Cardiac muscle cell (in vitro differentiated cells and primary cell): ENCODE results near the gene GPR62. TPM values are rescaled to one million over a fixed set of nuclear protein-coding genes. Genes with fewer than 3 reads are reported as not detected.

Experiments used
- DNase-seq, 2 donors: peaks; one replicate each; pipeline versions ENCODE4 v3.0.0 to v3.0.0-alpha.2; 2010 to 2017; ENCODE audit warnings: low read depth in 1 of 2, low spot score in 1 of 2
- H3K27ac ChIP-seq: fragments of 200-600 bp; sonication (generic); 2 replicates; pipeline ENCODE4 v1.5.1; 2016
- H3K27me3 ChIP-seq: fragments of 200-600 bp; sonication (generic); 2 replicates; pipeline ENCODE4 v1.6.0; 2016; ENCODE audit warnings: control low read depth
- H3K36me3 ChIP-seq: fragments of 200-600 bp; sonication (generic); 2 replicates; pipeline ENCODE4 v1.5.1; 2016; ENCODE audit warnings: control low read depth
- H3K4me1 ChIP-seq: fragments of 200-600 bp; sonication (generic); 2 replicates; pipeline ENCODE4 v1.8.1; 2017; ENCODE audit warnings: low read depth, mild to moderate bottlenecking, mixed run types
- H3K4me3 ChIP-seq: fragments of 200-600 bp; sonication (generic); 2 replicates; pipeline ENCODE4 v1.5.1; 2016; ENCODE audit warnings: mild to moderate bottlenecking
- H3K9me3 ChIP-seq: fragments of 200-600 bp; sonication (generic); 2 replicates; pipeline ENCODE4 v1.5.1; 2017; ENCODE audit warnings: low read depth, mild to moderate bottlenecking, control low read depth
- polyA plus RNA-seq: library from polyadenylated mRNA; unstranded; fragments of >200 nt; fragmentation: Nextera tagmentation; extraction: Ambion mirVana; gene quantifications from 2 replicates; pipeline ENCODE4 v1.2.1, GENCODE V29; 2016
- total RNA-seq: library from RNA; depleted of rRNA; stranded (reverse); fragments of >200 nt; gene quantifications from 2 replicates; pipeline ENCODE4 v1.2.3, GENCODE V29; 2016
- TF ChIP-seq, protein P1 (sequence below): IDR thresholded peaks from 2 replicates; pipeline ENCODE4 v1.5.1; 2012; ENCODE audit warnings: low read depth, mild to moderate bottlenecking, low read length

Gene GPR62
- total and polyA plus RNA-seq, 2 experiments from 2014 or later, result 0.94 to 1.1 TPM

DNA sequence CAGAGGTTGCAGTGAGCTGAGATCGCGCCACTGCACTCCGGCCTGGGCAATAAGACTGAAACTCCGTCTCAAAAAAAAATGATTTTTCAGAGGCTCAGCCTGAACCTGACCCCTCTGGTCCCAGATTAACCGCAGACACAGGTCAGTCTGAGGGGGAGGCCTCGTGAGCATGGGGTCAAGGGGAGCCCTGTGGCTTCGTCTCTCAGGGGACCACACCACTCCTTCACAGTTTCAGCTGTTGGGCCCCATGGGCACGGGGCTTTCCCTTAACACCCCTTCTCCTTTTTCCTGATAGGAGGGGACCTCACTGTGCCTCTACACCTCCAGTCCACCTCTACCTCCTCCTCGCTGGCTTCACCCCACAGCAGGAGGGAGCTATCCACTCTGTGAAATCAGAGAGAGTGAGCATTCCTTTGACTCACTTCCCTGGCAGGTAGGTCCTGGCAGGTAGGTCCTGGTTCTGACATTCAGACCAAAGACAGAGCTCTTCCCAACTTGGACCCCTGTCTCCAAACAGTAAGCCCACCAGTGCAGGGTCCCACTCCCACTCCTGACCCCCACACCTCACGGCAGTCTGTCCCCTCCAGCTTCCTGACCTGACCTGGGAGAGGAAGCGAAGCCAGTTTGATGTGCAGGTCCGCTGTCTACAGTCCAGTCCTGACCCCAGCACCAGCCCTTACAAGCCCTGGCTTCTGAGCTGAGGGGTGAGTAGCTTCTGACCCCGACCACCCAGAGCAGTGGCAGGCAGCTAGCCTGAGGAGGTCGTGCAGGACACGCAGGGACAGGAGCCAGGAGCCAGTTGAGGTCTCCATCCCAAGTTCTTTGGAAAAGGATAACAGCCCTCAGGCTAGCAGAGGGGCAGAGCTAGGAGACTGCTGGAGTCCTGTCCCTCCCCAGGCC lies 22.5 kb upstream of the GPR62 start:
- Histone ChIP-seq H3K27me3 (no peaks in the 10 kb centered on the region), H3K9me3 (no peaks in the 10 kb centered on the region), H3K4me1 (no peaks in the 10 kb centered on the region), H3K36me3 (peaks cover 25% of the 10 kb centered on the region), H3K4me3 (no peak overlapping the region), H3K27ac (no peak overlapping the region)
- TF ChIP-seq, protein P1, sequence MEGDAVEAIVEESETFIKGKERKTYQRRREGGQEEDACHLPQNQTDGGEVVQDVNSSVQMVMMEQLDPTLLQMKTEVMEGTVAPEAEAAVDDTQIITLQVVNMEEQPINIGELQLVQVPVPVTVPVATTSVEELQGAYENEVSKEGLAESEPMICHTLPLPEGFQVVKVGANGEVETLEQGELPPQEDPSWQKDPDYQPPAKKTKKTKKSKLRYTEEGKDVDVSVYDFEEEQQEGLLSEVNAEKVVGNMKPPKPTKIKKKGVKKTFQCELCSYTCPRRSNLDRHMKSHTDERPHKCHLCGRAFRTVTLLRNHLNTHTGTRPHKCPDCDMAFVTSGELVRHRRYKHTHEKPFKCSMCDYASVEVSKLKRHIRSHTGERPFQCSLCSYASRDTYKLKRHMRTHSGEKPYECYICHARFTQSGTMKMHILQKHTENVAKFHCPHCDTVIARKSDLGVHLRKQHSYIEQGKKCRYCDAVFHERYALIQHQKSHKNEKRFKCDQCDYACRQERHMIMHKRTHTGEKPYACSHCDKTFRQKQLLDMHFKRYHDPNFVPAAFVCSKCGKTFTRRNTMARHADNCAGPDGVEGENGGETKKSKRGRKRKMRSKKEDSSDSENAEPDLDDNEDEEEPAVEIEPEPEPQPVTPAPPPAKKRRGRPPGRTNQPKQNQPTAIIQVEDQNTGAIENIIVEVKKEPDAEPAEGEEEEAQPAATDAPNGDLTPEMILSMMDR, result no peak
- no peak for DNase-seq

DNA sequence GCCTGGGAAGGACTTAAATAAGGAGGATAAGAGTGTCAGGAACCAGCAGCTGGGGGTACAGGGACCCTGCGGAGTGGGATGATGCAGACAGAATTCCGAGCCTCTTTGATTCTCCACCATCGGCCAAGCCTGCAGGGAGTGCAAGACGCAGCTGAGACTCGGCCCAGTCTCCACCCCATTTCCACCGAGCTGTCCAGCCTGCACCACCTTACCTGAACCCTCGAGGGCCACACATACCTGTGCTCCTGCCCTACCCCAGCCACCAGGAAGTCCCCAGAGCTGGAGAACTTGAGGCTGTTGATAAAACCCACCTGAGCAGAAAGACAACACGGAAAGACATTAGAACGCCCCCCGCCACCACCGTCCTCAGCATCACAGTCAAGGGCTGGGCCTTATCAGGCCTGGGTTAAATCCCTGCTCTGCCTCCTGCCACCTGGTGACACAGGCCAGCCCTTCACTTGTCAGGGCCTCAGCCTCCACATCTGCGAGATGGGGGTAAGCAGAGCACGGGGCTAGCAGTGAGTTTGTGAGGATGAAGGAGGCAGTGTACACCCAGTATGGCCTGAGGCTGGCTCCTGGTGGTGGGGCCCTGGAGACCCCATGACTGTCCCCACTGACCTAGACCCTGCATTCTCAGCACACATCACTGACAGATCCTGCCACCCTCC lies 21.6 kb upstream of the GPR62 start:
- Histone ChIP-seq H3K4me1 (no peaks in the 10 kb centered on the region), H3K27me3 (no peaks in the 10 kb centered on the region), H3K27ac (no peak overlapping the region), H3K36me3 (peaks cover 25% of the 10 kb centered on the region), H3K9me3 (no peaks in the 10 kb centered on the region), H3K4me3 (no peak overlapping the region)
- TF ChIP-seq, protein P1, result no peak
- no peak for DNase-seq

DNA sequence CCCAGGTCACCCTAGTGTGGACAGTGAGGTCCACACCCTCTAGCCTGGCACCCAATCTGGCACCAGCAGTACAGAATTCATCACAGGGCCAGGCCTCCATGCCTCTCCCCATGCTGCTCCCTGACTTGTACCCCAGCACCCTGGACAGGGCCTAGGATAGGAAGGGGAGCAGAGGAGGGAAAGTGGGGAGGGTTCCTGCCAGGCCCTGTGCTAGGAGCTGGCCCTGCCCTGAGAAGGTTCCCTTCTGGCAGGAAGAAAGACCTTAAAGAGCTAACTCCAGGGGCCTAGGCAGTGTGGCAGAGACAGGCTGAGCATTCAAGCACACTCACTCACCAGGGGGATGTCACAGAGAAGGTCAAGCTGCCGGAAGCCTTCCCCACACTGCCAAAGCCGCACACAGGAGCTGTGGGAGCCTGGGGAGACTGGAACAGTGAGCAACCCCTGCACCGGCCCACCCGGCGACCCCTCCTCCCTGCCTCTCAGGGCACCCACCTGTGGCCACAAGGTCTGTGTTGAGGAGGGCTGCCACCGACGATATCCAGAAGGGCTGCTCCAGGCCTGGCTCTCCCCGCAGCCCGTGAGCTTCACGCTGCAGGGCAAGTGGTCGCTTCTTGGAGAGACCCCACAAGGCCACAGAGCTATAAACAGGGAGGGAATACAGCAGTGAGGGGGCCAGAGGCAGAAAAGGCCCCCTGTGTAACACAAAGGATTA lies 20.9 kb upstream of the GPR62 start:
- H3K27ac ChIP-seq, result no peak overlapping the region
- no peak overlapping the region for H3K4me3 ChIP-seq
- no peaks in the 10 kb centered on the region for H3K9me3 ChIP-seq
- H3K36me3 ChIP-seq, result peaks cover 25% of the 10 kb centered on the region
- H3K4me1 ChIP-seq, result no peaks in the 10 kb centered on the region
- no peaks in the 10 kb centered on the region for H3K27me3 ChIP-seq
- TF ChIP-seq, protein P1, result no peak
- DNase-seq, result no peak

DNA sequence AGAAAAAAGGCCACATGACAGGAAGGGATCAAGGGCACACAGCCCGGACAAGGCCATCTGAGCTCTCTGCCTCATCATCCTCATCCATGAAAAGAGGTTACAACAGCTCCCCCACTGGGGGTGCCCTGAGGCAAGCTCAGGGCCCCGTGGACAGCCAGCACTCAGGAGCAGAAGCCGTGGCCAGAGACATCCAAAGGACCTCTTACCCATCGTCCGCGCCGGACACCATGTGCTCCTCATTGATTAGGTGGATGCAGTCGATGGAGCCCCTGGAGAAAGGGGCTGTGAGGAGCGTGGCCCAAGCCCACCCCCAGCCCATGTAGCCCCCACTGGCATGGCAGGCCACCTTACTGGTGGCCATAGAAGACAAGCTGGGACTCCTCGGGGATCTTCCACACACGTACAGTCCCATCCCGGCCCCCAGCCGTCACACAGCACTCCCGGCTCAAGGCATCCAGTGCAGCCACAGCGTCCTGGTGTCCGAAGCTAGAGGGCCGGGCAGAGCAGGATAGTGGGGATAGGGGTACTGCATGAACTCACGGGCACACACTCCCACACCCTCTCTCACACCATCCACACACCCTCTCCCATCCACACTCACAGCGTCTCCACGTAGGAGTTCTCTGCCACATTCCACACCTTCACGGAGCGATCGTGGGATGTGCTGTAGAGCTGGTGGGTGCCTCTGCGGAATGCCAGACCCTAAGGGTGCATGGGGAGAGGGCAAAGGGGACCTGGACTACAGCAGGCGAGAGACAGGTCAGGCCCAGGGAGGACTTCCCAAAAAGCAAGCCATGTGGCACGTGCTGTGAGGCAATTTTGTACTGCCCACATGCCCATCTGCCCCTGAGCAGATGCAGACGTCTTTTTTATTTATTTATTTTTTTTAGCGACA lies 19.9 kb upstream of the GPR62 start:
- Histone ChIP-seq H3K36me3 (peaks cover 25% of the 10 kb centered on the region), H3K27ac (no peak overlapping the region), H3K27me3 (no peaks in the 10 kb centered on the region), H3K4me3 (no peak overlapping the region), H3K4me1 (no peaks in the 10 kb centered on the region), H3K9me3 (no peaks in the 10 kb centered on the region)
- TF ChIP-seq, protein P1, result no peak
- DNase-seq, result no peak
